WI38 (cell line): ENCODE data around the gene TMEM220.

ENCODE experiments used
- H3K4me3 ChIP-seq: 2 replicates; pipeline ENCODE4 v1.5.1; 2011; ENCODE audit warnings: low read depth, mild to moderate bottlenecking, control low read depth, low read length
- CTCF ChIP-seq: IDR thresholded peaks from 2 replicates; pipeline ENCODE4 v1.5.1; 2012; ENCODE audit warnings: low read depth, mild to moderate bottlenecking, control low read depth, low read length

The TMEM220 gene

GRCh38 chr17:10687499-10687898 lies 42.3 kb downstream of the TMEM220 start:
- TF ChIP-seq CTCF = no peak
- no peak overlapping the region for H3K4me3 ChIP-seq

GRCh38 chr17:10683853-10684252 lies 46.0 kb downstream of the TMEM220 start:
- TF ChIP-seq CTCF = no peak
- no peak overlapping the region for H3K4me3 ChIP-seq

GRCh38 chr17:10681866-10682446 lies 47.9 kb downstream of the TMEM220 start:
- no peak for TF ChIP-seq CTCF
- H3K4me3 ChIP-seq = no peak overlapping the region

GRCh38 chr17:10674704-10675103 lies 55.1 kb downstream of the TMEM220 start:
- no peak for TF ChIP-seq CTCF
- no peak overlapping the region for H3K4me3 ChIP-seq

- no peak overlapping the region for H3K4me3 ChIP-seq
- no peak for TF ChIP-seq CTCF
Observed at GRCh38 chr17:10673312-10673711, 56.5 kb downstream of the TMEM220 start.

- TF ChIP-seq CTCF = no peak
- H3K4me3 ChIP-seq = no peak overlapping the region
Observed at GRCh38 chr17:10668775-10669174, 61.0 kb downstream of the TMEM220 start.

- no peak overlapping the region for H3K4me3 ChIP-seq
- TF ChIP-seq CTCF = no peak
Observed at GRCh38 chr17:10666906-10667305, 62.9 kb downstream of the TMEM220 start.
